SK-N-MC (cell line): ENCODE measurements around the gene LAMP5.

ENCODE experiments used
- EZH2 ChIP-seq: fragments of 200-600 bp; sonication (generic); IDR thresholded peaks from one replicate; pipeline ENCODE4 v1.6.1; 2017; ENCODE audit warnings: antibody characterized with exemption
- POLR2AphosphoS5 ChIP-seq: IDR thresholded peaks from 2 replicates; pipeline ENCODE4 v1.6.1; 2012; ENCODE audit warnings: mild to moderate bottlenecking, low read depth, low read length, borderline replicate concordance

DNA sequence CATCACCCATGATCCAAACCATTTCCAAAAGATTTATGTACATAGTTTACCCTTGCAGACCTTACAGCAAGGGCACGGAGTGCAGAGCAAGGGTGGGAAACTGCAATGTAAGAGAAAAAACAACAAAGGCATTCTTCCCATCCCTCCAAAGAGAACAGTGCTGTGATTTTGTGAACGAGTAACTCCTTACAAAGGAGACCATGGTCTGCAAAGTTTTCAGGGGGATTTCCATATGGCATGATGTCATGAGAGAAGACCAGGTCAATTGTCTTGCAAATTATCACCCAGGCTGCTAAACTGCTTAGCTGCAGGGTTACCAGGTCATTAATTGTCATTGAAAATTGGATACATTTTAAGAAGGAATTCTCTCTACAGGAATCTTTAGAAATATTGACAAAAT lies 58.3 kb downstream of the LAMP5 start:
- no peak for TF ChIP-seq POLR2AphosphoS5
- TF ChIP-seq EZH2: no peak
